Gastrocnemius medialis (tissue), 4 donors: ENCODE measurements around the gene SDC3. TPM values are rescaled to one million over a fixed set of nuclear protein-coding genes. Genes with fewer than 3 reads are reported as not detected.

Experiments used
- ATAC-seq, 2 donors: fragments of 150-250 bp; one replicate each; pipeline ENCODE4 v1.9.1; 2016
- DNase-seq, 2 donors: peaks; one replicate each; pipeline ENCODE4 v3.0.0-alpha.2; 2019
- H3K27ac ChIP-seq, 4 donors: fragments of 200-600 bp; sonication (generic); 1 replicate in 1 of 4; 2 replicates in 3 of 4; pipeline ENCODE4 v1.5.1; 2016 to 2018; ENCODE audit warnings: mild to moderate bottlenecking in 2 of 4, moderate library complexity in 1 of 4
- H3K27me3 ChIP-seq, 3 donors: fragments of 200-600 bp; sonication (generic) in 2 of 3; 1 replicate in 1 of 3; 2 replicates in 2 of 3; pipeline versions ENCODE4 v1.5.1 to v1.6.0; 2016 to 2019; ENCODE audit warnings: mild to moderate bottlenecking in 1 of 3, moderate library complexity in 1 of 3
- H3K36me3 ChIP-seq, 2 donors: fragments of 200-600 bp; sonication (generic) in 1 of 2; one replicate each; pipeline ENCODE4 v1.5.1; 2017 to 2018
- H3K4me1 ChIP-seq, 2 donors: fragments of 200-600 bp; sonication (generic) in 1 of 2; one replicate each; pipeline ENCODE4 v1.5.1; 2016 to 2017; ENCODE audit warnings: mild to moderate bottlenecking in 2 of 2
- H3K4me3 ChIP-seq, 4 donors: fragments of 200-600 bp; sonication (generic) in 3 of 4; 1 replicate in 1 of 4; 2 replicates in 3 of 4; pipeline ENCODE4 v1.5.1; 2016 to 2019; ENCODE audit warnings: mild to moderate bottlenecking in 2 of 4
- H3K9me3 ChIP-seq, 3 donors: fragments of 200-600 bp; sonication (generic) in 2 of 3; 1 replicate in 1 of 3; 2 replicates in 2 of 3; pipeline ENCODE4 v1.5.1; 2016 to 2019
- POLR2A ChIP-seq, 2 donors: fragments of 450-650 bp; IDR thresholded peaks; one replicate each; pipeline ENCODE4 v1.6.1; 2017; ENCODE audit warnings: antibody characterized with exemption in 2 of 2, mild to moderate bottlenecking in 2 of 2, moderate library complexity in 2 of 2
- in situ Hi-C, 4 donors: fragments of 200-750 bp; cut with MboI; loops; one replicate each; pipeline versions ENCODE4 v1.15.0 to v1.8.0; 2017; ENCODE audit warnings: low sequenced_read_pairs in 4 of 4
- intact Hi-C: fragments of 100-400 bp; cut with DNase I; formaldehyde crosslinking; loops from one replicate; pipeline ENCODE4 v1.15.1; 2023; ENCODE audit warnings: low total_unique reads
- total RNA-seq, 4 donors: library from RNA; depleted of rRNA; stranded (reverse); fragments of >200 nt; gene quantifications; one replicate each; pipeline versions ENCODE4 v1.1.0 to v1.2.3, GENCODE V29; 2016
- TF ChIP-seq, protein P1 (sequence below), 5 experiments: fragments of 450-650 bp in 3 of 5; fragments of 200-600 bp in 2 of 5; sonication (generic) in 2 of 5; IDR thresholded peaks in 4 of 5; conservative IDR thresholded peaks in 1 of 5; 1 replicate in 4 of 5; 2 replicates in 1 of 5; pipeline ENCODE4 v1.5.1; 2016 to 2019; ENCODE audit warnings: antibody characterized with exemption in 5 of 5, mild to moderate bottlenecking in 3 of 5, moderate library complexity in 3 of 5

Gene SDC3
- total RNA-seq, 4 donors from 2014 or later: 2.7 to 5.6 (median 3.0) TPM

DNA sequence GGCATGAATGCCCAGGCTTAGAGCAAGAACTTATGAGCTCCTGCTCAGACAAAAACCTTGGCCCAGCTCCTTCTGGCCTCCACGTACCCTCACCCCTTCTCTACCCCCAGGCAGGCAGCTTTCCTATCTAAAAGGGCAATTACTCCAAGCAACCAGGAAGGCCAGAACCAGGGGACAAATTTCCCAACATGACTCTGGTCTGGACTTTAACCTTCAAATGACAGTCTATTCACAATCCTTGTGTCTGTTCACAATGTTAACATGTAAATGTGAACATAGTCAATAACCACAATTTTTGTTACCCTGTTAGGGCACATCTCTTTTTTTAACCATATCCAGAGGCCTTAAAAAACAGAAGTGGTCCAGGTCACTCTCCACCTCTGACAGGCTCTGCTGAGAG is 86.6 kb downstream of the SDC3 start:
- H3K4me3 ChIP-seq: no peak overlapping the region
- peaks cover 11 to 29% of the 10 kb centered on the region in 2 donors for H3K4me1 ChIP-seq
- in situ Hi-C loops: no loop called here
- TF ChIP-seq, protein P1, sequence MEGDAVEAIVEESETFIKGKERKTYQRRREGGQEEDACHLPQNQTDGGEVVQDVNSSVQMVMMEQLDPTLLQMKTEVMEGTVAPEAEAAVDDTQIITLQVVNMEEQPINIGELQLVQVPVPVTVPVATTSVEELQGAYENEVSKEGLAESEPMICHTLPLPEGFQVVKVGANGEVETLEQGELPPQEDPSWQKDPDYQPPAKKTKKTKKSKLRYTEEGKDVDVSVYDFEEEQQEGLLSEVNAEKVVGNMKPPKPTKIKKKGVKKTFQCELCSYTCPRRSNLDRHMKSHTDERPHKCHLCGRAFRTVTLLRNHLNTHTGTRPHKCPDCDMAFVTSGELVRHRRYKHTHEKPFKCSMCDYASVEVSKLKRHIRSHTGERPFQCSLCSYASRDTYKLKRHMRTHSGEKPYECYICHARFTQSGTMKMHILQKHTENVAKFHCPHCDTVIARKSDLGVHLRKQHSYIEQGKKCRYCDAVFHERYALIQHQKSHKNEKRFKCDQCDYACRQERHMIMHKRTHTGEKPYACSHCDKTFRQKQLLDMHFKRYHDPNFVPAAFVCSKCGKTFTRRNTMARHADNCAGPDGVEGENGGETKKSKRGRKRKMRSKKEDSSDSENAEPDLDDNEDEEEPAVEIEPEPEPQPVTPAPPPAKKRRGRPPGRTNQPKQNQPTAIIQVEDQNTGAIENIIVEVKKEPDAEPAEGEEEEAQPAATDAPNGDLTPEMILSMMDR (IDR thresholded peaks at IDR 0.05 in 4 of 5, conservative IDR thresholded peaks at IDR 0.05 in 1 of 5): no peak
- no peak for TF ChIP-seq POLR2A (IDR thresholded peaks at IDR 0.05)
- H3K27me3 ChIP-seq: no peaks in the 10 kb centered on the region
- H3K36me3 ChIP-seq: no peaks in the 10 kb centered on the region
- no peaks in the 10 kb centered on the region for H3K9me3 ChIP-seq
- DNase-seq: no peak
- intact Hi-C loops: no loop called here
- no peak overlapping the region for H3K27ac ChIP-seq
- no peak for ATAC-seq

DNA sequence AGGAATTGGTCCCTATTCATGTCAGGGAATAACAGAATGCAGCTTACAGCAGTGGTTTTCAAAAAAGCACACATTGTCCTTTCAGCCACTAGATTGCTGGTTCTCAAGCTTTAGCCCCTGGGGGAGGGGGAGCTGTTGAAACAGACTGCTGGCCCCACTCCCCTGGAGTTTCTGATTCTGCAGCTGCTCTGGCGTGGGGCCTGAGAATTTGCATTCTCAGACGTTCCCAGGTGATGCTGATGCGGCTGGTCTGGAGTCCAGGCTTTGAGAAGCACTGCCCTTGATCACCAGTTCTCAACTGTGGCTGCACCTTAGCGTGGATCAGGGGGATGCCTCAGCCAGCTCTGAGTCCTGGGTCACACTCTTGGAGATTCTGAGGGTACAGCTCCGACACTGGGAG is 88.3 kb downstream of the SDC3 start:
- DNase-seq (no peak), ATAC-seq (no peak)
- in situ Hi-C loops (no loop called here), intact Hi-C loops (no loop called here)
- Histone ChIP-seq H3K4me1 (peaks cover 11 to 35% of the 10 kb centered on the region in 2 donors), H3K9me3 (no peaks in the 10 kb centered on the region), H3K27me3 (no peaks in the 10 kb centered on the region), H3K4me3 (no peak overlapping the region), H3K36me3 (no peaks in the 10 kb centered on the region), H3K27ac (no peak overlapping the region)
- TF ChIP-seq, protein P1 (IDR thresholded peaks at IDR 0.05 in 4 of 5, conservative IDR thresholded peaks at IDR 0.05 in 1 of 5): no peak
- no peak for TF ChIP-seq POLR2A (IDR thresholded peaks at IDR 0.05)

Other genes with a start within 250 kb of the SDC3 start
- gene MATN1, start 185.2 kb downstream of the SDC3 start, total RNA-seq: not detected
- gene LAPTM5, start 151.0 kb downstream of the SDC3 start, total RNA-seq: 10 to 100 TPM in 2 of 4 donors, 1 to 10 TPM in 2; 2.3 to 14.8 (median 10.1) TPM
- 100 to 1,000 TPM in 1 of 4 donors, 10 to 100 TPM in 3; 56.7 to 111 (median 76.4) TPM for gene PUM1, start 157.0 kb upstream of the SDC3 start, total RNA-seq